Esophagus muscularis mucosa (tissue), 2 donors: ENCODE data around the gene MPPED1.

Experiments used
- POLR2A ChIP-seq: fragments of 450-650 bp; IDR thresholded peaks from one replicate; pipeline ENCODE4 v1.6.1; 2017; ENCODE audit warnings: antibody characterized with exemption, moderate library complexity, mild to moderate bottlenecking, low read depth
- POLR2AphosphoS5 ChIP-seq, 2 donors: sonication (generic); formaldehyde crosslinking; IDR thresholded peaks; one replicate each; pipeline ENCODE4 v1.6.1; 2017; ENCODE audit warnings: antibody characterized with exemption in 2 of 2

GRCh38 chr22:43474161-43475101 lies 62.6 kb downstream of the MPPED1 start:
- TF ChIP-seq POLR2A (no peak), POLR2AphosphoS5 (IDR thresholded peaks at IDR 0.05) (no peak)
